ENCODE results near the gene KRT79. TPM values are rescaled to one million over a fixed set of nuclear protein-coding genes. Genes with fewer than 3 reads are reported as not detected.

The KRT79 gene
- total RNA-seq, 4 donors from 2014 or later, result not detected

- Histone ChIP-seq H3K4me1 (no peaks in the 10 kb centered on the region), H3K9me3 (no peaks in the 10 kb centered on the region), H3K36me3 (no peaks in the 10 kb centered on the region), H3K27me3 (no peaks in the 10 kb centered on the region), H3K4me3 (no peak overlapping the region), H3K27ac (no peak overlapping the region)
- intact Hi-C loops (cut with DNase I; ENCODE audit: low total_unique reads) (no loop called here), in situ Hi-C loops (cut with MboI; ENCODE audit: low pct_ligation_motif_present in 1 of 4, low pct_unique_long_range_greater_than_20kb in 1 of 4, low sequenced_read_pairs in 3 of 4) (no loop called here)
- no peak for TF ChIP-seq CTCF (IDR thresholded peaks at IDR 0.05)
- no peak for TF ChIP-seq POLR2AphosphoS5 (IDR thresholded peaks at IDR 0.05)
- TF ChIP-seq EP300 (IDR thresholded peaks at IDR 0.05; ENCODE audit: low read depth), result no peak
- no peak for TF ChIP-seq POLR2A (IDR thresholded peaks at IDR 0.05)
- DNase-seq, result no peak
- 84% methylated on average over 12 of the region's 12 CpGs; no CpG with 5 or more reads in 1 of the 2 donors for WGBS, 2 donors (ENCODE audit: low coverage in 1 of 2)
Observed at GRCh38 chr12:52847335-52848102, 13.4 kb upstream of the KRT79 start.

GRCh38 chr12:52846356-52846970 is 12.4 kb upstream of the KRT79 start:
- Histone ChIP-seq H3K27ac (no peak overlapping the region), H3K27me3 (no peaks in the 10 kb centered on the region), H3K4me1 (no peaks in the 10 kb centered on the region), H3K9me3 (no peaks in the 10 kb centered on the region), H3K4me3 (no peak overlapping the region), H3K36me3 (no peaks in the 10 kb centered on the region)
- no peak for DNase-seq
- 76 to 89% methylated on average over 3 to 8 of the region's 8 CpGs for WGBS, 2 donors (ENCODE audit: low coverage in 1 of 2)
- intact Hi-C loops (cut with DNase I; ENCODE audit: low total_unique reads) (no loop called here), in situ Hi-C loops (cut with MboI; ENCODE audit: low pct_ligation_motif_present in 1 of 4, low pct_unique_long_range_greater_than_20kb in 1 of 4, low sequenced_read_pairs in 3 of 4) (no loop called here)
- no peak for TF ChIP-seq EP300 (IDR thresholded peaks at IDR 0.05; ENCODE audit: low read depth)
- no peak for TF ChIP-seq POLR2A (IDR thresholded peaks at IDR 0.05)
- TF ChIP-seq CTCF (IDR thresholded peaks at IDR 0.05), result no peak
- no peak for TF ChIP-seq POLR2AphosphoS5 (IDR thresholded peaks at IDR 0.05)

GRCh38 chr12:52845946-52846345 is 11.8 kb upstream of the KRT79 start:
- no peaks in the 10 kb centered on the region for H3K27me3 ChIP-seq
- H3K9me3 ChIP-seq, result no peaks in the 10 kb centered on the region
- no peaks in the 10 kb centered on the region for H3K4me1 ChIP-seq
- WGBS, 2 donors (ENCODE audit: low coverage in 1 of 2), result 75% methylated on average over 1 of the region's 1 CpG; no CpG with 5 or more reads in 1 of the 2 donors
- TF ChIP-seq CTCF (IDR thresholded peaks at IDR 0.05) (no peak), POLR2AphosphoS5 (IDR thresholded peaks at IDR 0.05) (no peak), EP300 (IDR thresholded peaks at IDR 0.05; ENCODE audit: low read depth) (no peak), POLR2A (IDR thresholded peaks at IDR 0.05) (no peak)
- DNase-seq, result no peak
- no peak overlapping the region for H3K27ac ChIP-seq
- H3K36me3 ChIP-seq, result no peaks in the 10 kb centered on the region
- in situ Hi-C loops (cut with MboI; ENCODE audit: low pct_ligation_motif_present in 1 of 4, low pct_unique_long_range_greater_than_20kb in 1 of 4, low sequenced_read_pairs in 3 of 4) (no loop called here), intact Hi-C loops (cut with DNase I; ENCODE audit: low total_unique reads) (no loop called here)
- H3K4me3 ChIP-seq, result no peak overlapping the region

GRCh38 chr12:52844386-52844785 is 10.3 kb upstream of the KRT79 start:
- in situ Hi-C loops (cut with MboI; ENCODE audit: low pct_ligation_motif_present in 1 of 4, low pct_unique_long_range_greater_than_20kb in 1 of 4, low sequenced_read_pairs in 3 of 4) (no loop called here), intact Hi-C loops (cut with DNase I; ENCODE audit: low total_unique reads) (no loop called here)
- DNase-seq, result no peak
- Histone ChIP-seq H3K27me3 (no peaks in the 10 kb centered on the region), H3K27ac (no peak overlapping the region), H3K9me3 (no peaks in the 10 kb centered on the region), H3K4me1 (no peaks in the 10 kb centered on the region), H3K4me3 (no peak overlapping the region), H3K36me3 (no peaks in the 10 kb centered on the region)
- TF ChIP-seq CTCF (IDR thresholded peaks at IDR 0.05), result no peak
- no peak for TF ChIP-seq POLR2AphosphoS5 (IDR thresholded peaks at IDR 0.05)
- no peak for TF ChIP-seq POLR2A (IDR thresholded peaks at IDR 0.05)
- TF ChIP-seq EP300 (IDR thresholded peaks at IDR 0.05; ENCODE audit: low read depth), result no peak
- WGBS, 2 donors (ENCODE audit: low coverage in 1 of 2), result 99% methylated on average over 9 of the region's 11 CpGs; no CpG with 5 or more reads in 1 of the 2 donors
